Effector memory CD4-positive, alpha-beta T cell (primary cell): ENCODE measurements around the gene RPLP2.

Experiments used
- DNase-seq, 3 donors: peaks; one replicate each; pipeline ENCODE4 v3.0.0-alpha.2; 2020
- H3K27ac ChIP-seq: 2 replicates; pipeline ENCODE4 v1.7.0; 2013; ENCODE audit warnings: mild to moderate bottlenecking, low read length, moderate library complexity; ENCODE audit not compliant: insufficient read depth, poor library complexity, severe bottlenecking
- H3K27me3 ChIP-seq: replicated peaks from 2 replicates; pipeline ENCODE4 v1.7.0; 2013; ENCODE audit warnings: mild to moderate bottlenecking, low read length; ENCODE audit not compliant: insufficient read depth, control insufficient read depth, poor library complexity, severe bottlenecking
- H3K36me3 ChIP-seq: 2 replicates; pipeline ENCODE4 v1.7.0; 2013; ENCODE audit warnings: mild to moderate bottlenecking, low read length, moderate library complexity; ENCODE audit not compliant: control insufficient read depth, insufficient read depth
- H3K4me1 ChIP-seq: 2 replicates; pipeline ENCODE4 v1.7.0; 2013; ENCODE audit warnings: low read length, mild to moderate bottlenecking; ENCODE audit not compliant: control insufficient read depth, insufficient read depth, poor library complexity, severe bottlenecking
- H3K4me3 ChIP-seq: 2 replicates; pipeline ENCODE4 v1.7.0; 2013; ENCODE audit warnings: low read length, low read depth, mild to moderate bottlenecking; ENCODE audit not compliant: insufficient read depth, poor library complexity, severe bottlenecking
- H3K9me3 ChIP-seq: 2 replicates; pipeline ENCODE4 v1.7.0; 2013; ENCODE audit warnings: mild to moderate bottlenecking, low read length, moderate library complexity; ENCODE audit not compliant: control insufficient read depth

Gene RPLP2

GRCh38 chr11:786235-787083 is 23.3 kb upstream of the RPLP2 start:
- DNase-seq = no peak
- Histone ChIP-seq H3K9me3 (no peaks in the 10 kb centered on the region), H3K4me3 (no peak overlapping the region), H3K27ac (no peak overlapping the region), H3K27me3 (no peaks in the 10 kb centered on the region), H3K36me3 (peaks cover 2% of the 10 kb centered on the region), H3K4me1 (peaks cover 7% of the 10 kb centered on the region)

GRCh38 chr11:787084-787675 is 22.6 kb upstream of the RPLP2 start:
- no peak overlapping the region for H3K4me3 ChIP-seq
- H3K4me1 ChIP-seq = peaks cover 7% of the 10 kb centered on the region
- no peaks in the 10 kb centered on the region for H3K9me3 ChIP-seq
- DNase-seq = no peak
- no peak overlapping the region for H3K27ac ChIP-seq
- H3K36me3 ChIP-seq = peaks cover 9% of the 10 kb centered on the region
- H3K27me3 ChIP-seq = no peaks in the 10 kb centered on the region

GRCh38 chr11:788009-788640 is 21.6 kb upstream of the RPLP2 start:
- peaks cover 17% of the 10 kb centered on the region for H3K36me3 ChIP-seq
- no peaks in the 10 kb centered on the region for H3K9me3 ChIP-seq
- no peak for DNase-seq
- peaks cover 7% of the 10 kb centered on the region for H3K4me1 ChIP-seq
- H3K4me3 ChIP-seq = no peak overlapping the region
- H3K27ac ChIP-seq = no peak overlapping the region
- no peaks in the 10 kb centered on the region for H3K27me3 ChIP-seq

GRCh38 chr11:788953-789940 is 20.5 kb upstream of the RPLP2 start:
- Histone ChIP-seq H3K27me3 (no peaks in the 10 kb centered on the region), H3K27ac (no peak overlapping the region), H3K36me3 (peaks cover 27% of the 10 kb centered on the region), H3K4me3 (no peak overlapping the region), H3K9me3 (no peaks in the 10 kb centered on the region), H3K4me1 (peaks cover 7% of the 10 kb centered on the region)
- no peak for DNase-seq

- Histone ChIP-seq H3K27me3 (no peaks in the 10 kb centered on the region), H3K4me3 (no peak within 1 kb of the TSS), H3K9me3 (no peaks in the 10 kb centered on the region), H3K4me1 (peaks cover 11% of the 10 kb centered on the region), H3K36me3 (peaks cover 27% of the 10 kb centered on the region), H3K27ac (no peak within 1 kb of the TSS)
- no peak for DNase-seq
Measured at GRCh38 chr11:789943-790342, 19.8 kb upstream of the RPLP2 start, which contains the start of gene CEND1. CEND1 (minus strand) TSS chr11:790090; CDS start chr11:788576, 1,514 bp downstream.

GRCh38 chr11:790721-791564 is 18.8 kb upstream of the RPLP2 start:
- no peak for DNase-seq
- Histone ChIP-seq H3K36me3 (peaks cover 27% of the 10 kb centered on the region), H3K27me3 (no peaks in the 10 kb centered on the region), H3K9me3 (no peaks in the 10 kb centered on the region), H3K4me3 (no peak overlapping the region), H3K4me1 (peaks cover 21% of the 10 kb centered on the region), H3K27ac (no peak overlapping the region)

- no peaks in the 10 kb centered on the region for H3K27me3 ChIP-seq
- H3K9me3 ChIP-seq = no peaks in the 10 kb centered on the region
- H3K4me1 ChIP-seq = peaks cover 28% of the 10 kb centered on the region
- no peak overlapping the region for H3K27ac ChIP-seq
- peaks cover 27% of the 10 kb centered on the region for H3K36me3 ChIP-seq
- no peak for DNase-seq
- no peak overlapping the region for H3K4me3 ChIP-seq
Measured at GRCh38 chr11:791658-792534, 17.9 kb upstream of the RPLP2 start.

GRCh38 chr11:792535-792821 is 17.3 kb upstream of the RPLP2 start:
- H3K4me3 ChIP-seq = no peak overlapping the region
- H3K36me3 ChIP-seq = peaks cover 27% of the 10 kb centered on the region
- no peak overlapping the region for H3K27ac ChIP-seq
- no peak for DNase-seq
- H3K4me1 ChIP-seq = peaks cover 34% of the 10 kb centered on the region
- H3K27me3 ChIP-seq = no peaks in the 10 kb centered on the region
- no peaks in the 10 kb centered on the region for H3K9me3 ChIP-seq
